HEK293 (cell line): ENCODE measurements around the gene PTPRN2.

Experiments
- CTCF ChIA-PET: fragments of 350-600 bp; formaldehyde crosslinking; extraction: SDS; loops from one replicate; lab custom pipeline; 2021; ENCODE audit warnings: antibody characterized with exemption; lab: Yijun Ruan, JAX
- POLR2A ChIA-PET: fragments of 300-600 bp; formaldehyde crosslinking; extraction: SDS; loops from one replicate; lab custom pipeline; 2020; ENCODE audit warnings: antibody characterized with exemption, inconsistent platforms; lab: Yijun Ruan, JAX
- H3K27ac ChIP-seq: fragments of 200-500 bp; sonication (Bioruptor generic); 2 replicates; pipeline ENCODE4 v1.5.1; 2014; ENCODE audit warnings: low read depth, low read length, control low read depth, inconsistent platforms; ENCODE audit errors: extremely low read depth
- H3K36me3 ChIP-seq, 2 experiments: fragments of 200-500 bp in 1 of 2; sonication (Bioruptor generic) in 1 of 2; 1 replicate in 1 of 2; 2 replicates in 1 of 2; pipeline ENCODE4 v1.5.1; 2014 to 2017; ENCODE audit warnings: inconsistent platforms in 2 of 2, low read length in 2 of 2; ENCODE audit not compliant: control insufficient read depth in 2 of 2, insufficient read depth in 1 of 2
- H3K4me1 ChIP-seq: fragments of 200-500 bp; sonication (Bioruptor generic); 2 replicates; pipeline ENCODE4 v1.5.1; 2014; ENCODE audit warnings: mild to moderate bottlenecking, low read length, inconsistent platforms; ENCODE audit not compliant: control insufficient read depth, insufficient read depth
- H3K4me3 ChIP-seq: 2 replicates; pipeline ENCODE4 v1.5.1; 2011; ENCODE audit warnings: low read depth, mild to moderate bottlenecking, control low read depth, low read length, moderate library complexity
- H3K9me3 ChIP-seq: fragments of 200-500 bp; sonication (Bioruptor generic); 2 replicates; pipeline ENCODE4 v1.5.1; 2014; ENCODE audit warnings: low read depth, low read length, inconsistent platforms; ENCODE audit not compliant: control insufficient read depth, insufficient read depth
- ATF2 ChIP-seq: fragments of 450-650 bp; formaldehyde crosslinking; IDR thresholded peaks from 2 replicates; pipeline ENCODE4 v1.5.1; 2016; ENCODE audit warnings: missing biosample characterization, missing genetic modification characterization, low read depth
- HIC1 ChIP-seq: fragments of 450-650 bp; formaldehyde crosslinking; IDR thresholded peaks from 2 replicates; pipeline ENCODE4 v1.5.1; 2016; ENCODE audit warnings: missing biosample characterization, missing genetic modification characterization
- PRDM1 ChIP-seq: fragments of 450-650 bp; formaldehyde crosslinking; IDR thresholded peaks from 2 replicates; pipeline ENCODE4; 2016; ENCODE audit warnings: missing biosample characterization, missing genetic modification characterization
- REPIN1 ChIP-seq: fragments of 450-650 bp; formaldehyde crosslinking; IDR thresholded peaks from 2 replicates; pipeline ENCODE4 v1.5.1; 2017; ENCODE audit warnings: missing biosample characterization, missing genetic modification characterization, low read depth
- SETDB1 ChIP-seq: IDR thresholded peaks from one replicate; pipeline ENCODE4 v1.6.1; 2017; ENCODE audit warnings: mild to moderate bottlenecking, low read length, moderate library complexity, mixed read lengths; ENCODE audit not compliant: insufficient read length
- SP7 ChIP-seq: fragments of 450-650 bp; formaldehyde crosslinking; IDR thresholded peaks from 2 replicates; pipeline ENCODE4 v1.5.1; 2016; ENCODE audit warnings: missing biosample characterization, missing genetic modification characterization
- WT1 ChIP-seq: fragments of 450-650 bp; formaldehyde crosslinking; IDR thresholded peaks from 2 replicates; pipeline ENCODE4 v1.5.1; 2016; ENCODE audit warnings: missing biosample characterization, missing genetic modification characterization
- ZBTB48 ChIP-seq: fragments of 450-650 bp; formaldehyde crosslinking; IDR thresholded peaks from 2 replicates; pipeline ENCODE4 v1.5.1; 2016; ENCODE audit warnings: missing biosample characterization, missing genetic modification characterization
- ZBTB7A ChIP-seq: fragments of 450-650 bp; formaldehyde crosslinking; IDR thresholded peaks from 2 replicates; pipeline ENCODE4 v1.5.1; 2016; ENCODE audit warnings: low read depth, missing biosample characterization, missing genetic modification characterization
- ZFP3 ChIP-seq: fragments of 450-650 bp; formaldehyde crosslinking; IDR thresholded peaks from 2 replicates; pipeline ENCODE4 v1.5.1; 2016; ENCODE audit warnings: low read depth, missing biosample characterization, missing genetic modification characterization
- ZFP37 ChIP-seq: fragments of 450-650 bp; formaldehyde crosslinking; IDR thresholded peaks from 2 replicates; pipeline ENCODE4 v1.5.1; 2016; ENCODE audit warnings: missing biosample characterization, missing genetic modification characterization
- ZNF148 ChIP-seq: fragments of 450-650 bp; formaldehyde crosslinking; IDR thresholded peaks from 2 replicates; pipeline ENCODE4 v1.5.0; 2017; ENCODE audit warnings: missing biosample characterization, missing genetic modification characterization, borderline replicate concordance
- ZNF184 ChIP-seq: fragments of 450-650 bp; IDR thresholded peaks from 2 replicates; pipeline ENCODE4 v1.5.1; 2018; ENCODE audit warnings: missing biosample characterization, mild to moderate bottlenecking, missing genetic modification characterization
- ZNF223 ChIP-seq: fragments of 450-650 bp; formaldehyde crosslinking; IDR thresholded peaks from 2 replicates; pipeline ENCODE4 v1.5.1; 2016; ENCODE audit warnings: missing biosample characterization, missing genetic modification characterization
- ZNF23 ChIP-seq: fragments of 450-650 bp; formaldehyde crosslinking; IDR thresholded peaks from 2 replicates; pipeline ENCODE4 v1.5.1; 2016; ENCODE audit warnings: missing biosample characterization, missing genetic modification characterization, borderline replicate concordance
- ZNF26 ChIP-seq: fragments of 450-650 bp; formaldehyde crosslinking; IDR thresholded peaks from 2 replicates; pipeline ENCODE4 v1.5.1; 2016; ENCODE audit warnings: missing biosample characterization, missing genetic modification characterization
- ZNF274 ChIP-seq, 2 experiments: fragments of 200-500 bp in 1 of 2; fragments of 450-650 bp in 1 of 2; sonication (Bioruptor generic) in 1 of 2; formaldehyde crosslinking in 1 of 2; IDR thresholded peaks; 2 replicates each; pipeline versions ENCODE4 v1.5.1 to v1.6.1; 2014 to 2016; ENCODE audit warnings: borderline replicate concordance in 1 of 2, inconsistent platforms in 1 of 2, low read length in 1 of 2, missing biosample characterization in 1 of 2, missing genetic modification characterization in 1 of 2
- ZNF404 ChIP-seq: fragments of 450-650 bp; formaldehyde crosslinking; IDR thresholded peaks from 2 replicates; pipeline ENCODE4 v1.5.1; 2017; ENCODE audit warnings: missing biosample characterization, missing genetic modification characterization
- ZNF654 ChIP-seq: fragments of 450-650 bp; formaldehyde crosslinking; IDR thresholded peaks from 2 replicates; pipeline ENCODE4 v1.5.1; 2016; ENCODE audit warnings: low read depth, missing biosample characterization, missing genetic modification characterization
- ZNF660 ChIP-seq: fragments of 450-650 bp; IDR thresholded peaks from 2 replicates; pipeline ENCODE4 v1.5.1; 2018; ENCODE audit warnings: missing biosample characterization, mild to moderate bottlenecking, missing genetic modification characterization
- ZNF776 ChIP-seq: fragments of 450-650 bp; formaldehyde crosslinking; IDR thresholded peaks from 2 replicates; pipeline ENCODE4 v1.5.0; 2017; ENCODE audit warnings: missing biosample characterization, missing genetic modification characterization, borderline replicate concordance
- ZNF777 ChIP-seq: fragments of 450-650 bp; formaldehyde crosslinking; IDR thresholded peaks from 2 replicates; pipeline ENCODE4 v1.5.1; 2017; ENCODE audit warnings: missing biosample characterization, missing genetic modification characterization, borderline replicate concordance
- ZNF792 ChIP-seq: fragments of 450-650 bp; formaldehyde crosslinking; IDR thresholded peaks from 2 replicates; pipeline ENCODE4 v1.5.1; 2016; ENCODE audit warnings: missing biosample characterization, missing genetic modification characterization
- ZSCAN30 ChIP-seq: fragments of 450-650 bp; IDR thresholded peaks from 2 replicates; pipeline ENCODE4 v1.5.1; 2018; ENCODE audit warnings: missing biosample characterization, mild to moderate bottlenecking, missing genetic modification characterization, moderate library complexity
- ZSCAN4 ChIP-seq: fragments of 450-650 bp; formaldehyde crosslinking; IDR thresholded peaks from 2 replicates; pipeline ENCODE4 v1.5.1; 2017; ENCODE audit warnings: missing biosample characterization, missing genetic modification characterization

The PTPRN2 gene

GRCh38 chr7:158315326-158315725, 272.3 kb downstream of the PTPRN2 start (continued):
- no peak for TF ChIP-seq ZNF148 (tag by site-specific recombination)

GRCh38 chr7:158314394-158314793, 273.2 kb downstream of the PTPRN2 start:
- CTCF ChIA-PET, result no interaction called here
- POLR2A ChIA-PET, result no interaction called here
- no peak for TF ChIP-seq ZNF792 (tag by site-specific recombination)
- no peak for TF ChIP-seq ZNF404 (tag by site-specific recombination)
- TF ChIP-seq ZFP37 (tag by site-specific recombination), result no peak
- no peak for TF ChIP-seq ZSCAN4
- no peak for TF ChIP-seq ZNF23 (tag by site-specific recombination)
- TF ChIP-seq REPIN1 (tag by site-specific recombination), result no peak
- no peak for TF ChIP-seq ZNF223 (tag by site-specific recombination)
- no peak for TF ChIP-seq ZNF184
- TF ChIP-seq ZBTB7A (tag by site-specific recombination), result no peak
- no peak for TF ChIP-seq HIC1 (tag by site-specific recombination)
- no peak for TF ChIP-seq ZNF654 (tag by site-specific recombination)
- TF ChIP-seq ZNF777 (tag by site-specific recombination), result no peak
- TF ChIP-seq, all 188 proteins: peak for 0
- Histone ChIP-seq H3K4me3 (no peak overlapping the region), H3K36me3 (no peaks in the 10 kb centered on the region), H3K4me1 (no peaks in the 10 kb centered on the region), H3K9me3 (no peaks in the 10 kb centered on the region), H3K27ac (no peak overlapping the region)

GRCh38 chr7:158313931-158314330, 273.7 kb downstream of the PTPRN2 start:
- no peaks in the 10 kb centered on the region for H3K9me3 ChIP-seq
- ChIA-PET CTCF (no interaction called here), POLR2A (no interaction called here)
- H3K27ac ChIP-seq, result no peak overlapping the region
- no peak overlapping the region for H3K4me3 ChIP-seq
- no peaks in the 10 kb centered on the region for H3K36me3 ChIP-seq
- TF ChIP-seq ZNF26 (tag by site-specific recombination) (no peak), SETDB1 (no peak), PRDM1 (tag by site-specific recombination) (no peak), ZNF654 (tag by site-specific recombination) (no peak), ZBTB48 (no peak), ZNF660 (no peak), ZNF776 (no peak), WT1 (no peak), ZNF274 (IDR thresholded peaks at IDR 0.05; ENCODE audit: low read length) (no peak), ZNF274 (tag by site-specific recombination; IDR thresholded peaks at IDR 0.05; ENCODE audit: borderline replicate concordance) (no peak), ZSCAN30 (no peak), ATF2 (no peak), SP7 (tag by site-specific recombination) (no peak), ZFP3 (tag by site-specific recombination) (no peak)
- TF ChIP-seq, all 188 proteins: peak for 0
- no peaks in the 10 kb centered on the region for H3K4me1 ChIP-seq
